ENCODE results near the gene DSE.

DNA sequence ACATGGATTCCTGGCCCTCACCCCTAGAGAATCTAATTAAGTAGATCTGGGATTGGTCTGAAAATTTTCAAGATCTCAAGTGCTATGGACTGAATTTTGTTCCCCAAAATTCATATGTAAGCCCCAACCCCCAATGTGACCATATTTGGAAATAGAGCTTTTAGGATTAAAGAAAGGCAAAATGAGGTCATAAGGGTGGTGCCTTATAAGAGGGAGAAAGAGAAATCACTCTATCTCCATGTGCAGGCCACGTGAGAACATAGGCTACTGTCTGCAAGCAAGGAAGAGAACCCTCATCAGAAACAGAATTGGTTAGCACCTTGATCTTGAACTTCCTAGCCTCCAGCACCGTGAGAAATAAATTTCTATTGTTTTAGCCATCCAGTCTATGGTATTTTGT lies 8.5 kb upstream of the DSE start:
- TF ChIP-seq CTCF (IDR thresholded peaks at IDR 0.05) (no peak), POLR2A (IDR thresholded peaks at IDR 0.05) (no peak)
